KMS-11 (cell line): Measurements from ENCODE around the gene OCLN.

Experiments
- H2AFZ ChIP-seq: fragments of 200-600 bp; sonication (generic); 2 replicates; pipeline ENCODE4 v1.6.1; 2016; ENCODE audit warnings: antibody characterized with exemption, mixed run types, low read depth
- H3K27ac ChIP-seq: fragments of 200-600 bp; sonication (generic); 2 replicates; pipeline ENCODE4 v1.6.1; 2016; ENCODE audit warnings: mild to moderate bottlenecking, mixed run types
- H3K27me3 ChIP-seq: fragments of 200-600 bp; sonication (generic); 2 replicates; pipeline ENCODE4 v1.6.1; 2017; ENCODE audit warnings: mild to moderate bottlenecking, low read depth, mixed run types, moderate library complexity; ENCODE audit not compliant: insufficient read depth
- H3K36me3 ChIP-seq: fragments of 200-600 bp; sonication (generic); 2 replicates; pipeline ENCODE4 v1.6.1; 2017; ENCODE audit warnings: mild to moderate bottlenecking, mixed run types; ENCODE audit not compliant: insufficient read depth
- H3K4me1 ChIP-seq: fragments of 200-600 bp; sonication (generic); 2 replicates; pipeline ENCODE4 v1.6.1; 2016; ENCODE audit warnings: mild to moderate bottlenecking, low read depth, mixed run types; ENCODE audit not compliant: poor library complexity, severe bottlenecking
- H3K4me2 ChIP-seq: fragments of 200-600 bp; sonication (generic); 2 replicates; pipeline ENCODE4 v1.7.0; 2016; ENCODE audit warnings: mild to moderate bottlenecking, mixed run types
- H3K4me3 ChIP-seq: fragments of 200-600 bp; sonication (generic); IDR thresholded peaks from 2 replicates; pipeline ENCODE4 v1.6.1; 2017; ENCODE audit warnings: low read depth, low read length, mixed read lengths; ENCODE audit not compliant: insufficient read depth
- H3K79me2 ChIP-seq: fragments of 200-600 bp; sonication (generic); 2 replicates; pipeline ENCODE4 v1.6.1; 2016; ENCODE audit warnings: low read depth, mixed run types; ENCODE audit not compliant: insufficient read depth
- H3K9ac ChIP-seq: fragments of 200-600 bp; sonication (generic); 2 replicates; pipeline ENCODE4 v1.6.1; 2016; ENCODE audit warnings: mild to moderate bottlenecking, mixed run types
- H4K20me1 ChIP-seq: fragments of 200-600 bp; sonication (generic); 2 replicates; pipeline ENCODE4 v1.6.1; 2016; ENCODE audit warnings: mild to moderate bottlenecking, mixed run types; ENCODE audit not compliant: insufficient read depth
- TF ChIP-seq, protein P1 (sequence below): fragments of 200-600 bp; sonication (generic); conservative IDR thresholded peaks from 2 replicates; pipeline ENCODE4 v1.6.1; 2017; ENCODE audit warnings: low read depth, mild to moderate bottlenecking, antibody characterized with exemption, low read length, moderate library complexity, mixed read lengths

The OCLN gene

DNA sequence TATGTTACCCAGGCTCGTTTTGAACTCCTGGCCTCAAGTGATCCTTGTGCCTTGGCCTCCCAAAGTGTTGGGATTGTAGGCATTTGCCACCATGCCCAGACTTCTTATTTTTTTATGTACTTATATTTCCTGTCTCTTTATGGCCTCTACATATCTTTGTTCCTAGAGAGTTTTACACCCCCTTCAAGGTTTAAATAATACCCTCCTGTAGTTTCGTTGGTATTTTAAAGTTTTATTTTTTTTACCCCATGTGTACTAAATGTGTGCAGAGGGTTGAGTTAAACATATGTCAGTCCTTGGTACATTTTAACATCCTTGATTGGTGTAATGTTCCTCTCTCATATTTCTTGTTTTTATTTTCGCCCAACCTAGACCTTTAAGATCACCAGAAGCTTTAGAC is 29.4 kb downstream of the OCLN start:
- no peak overlapping the region for H2AFZ ChIP-seq
- H3K9ac ChIP-seq, result no peak overlapping the region
- no peaks in the 10 kb centered on the region for H3K79me2 ChIP-seq
- H3K4me2 ChIP-seq, result no peak overlapping the region
- H3K27me3 ChIP-seq, result no peaks in the 10 kb centered on the region
- no peaks in the 10 kb centered on the region for H3K36me3 ChIP-seq
- no peak overlapping the region for H3K4me3 ChIP-seq
- H3K4me1 ChIP-seq, result no peaks in the 10 kb centered on the region
- no peaks in the 10 kb centered on the region for H4K20me1 ChIP-seq
- H3K27ac ChIP-seq, result no peak overlapping the region
- TF ChIP-seq, protein P1, sequence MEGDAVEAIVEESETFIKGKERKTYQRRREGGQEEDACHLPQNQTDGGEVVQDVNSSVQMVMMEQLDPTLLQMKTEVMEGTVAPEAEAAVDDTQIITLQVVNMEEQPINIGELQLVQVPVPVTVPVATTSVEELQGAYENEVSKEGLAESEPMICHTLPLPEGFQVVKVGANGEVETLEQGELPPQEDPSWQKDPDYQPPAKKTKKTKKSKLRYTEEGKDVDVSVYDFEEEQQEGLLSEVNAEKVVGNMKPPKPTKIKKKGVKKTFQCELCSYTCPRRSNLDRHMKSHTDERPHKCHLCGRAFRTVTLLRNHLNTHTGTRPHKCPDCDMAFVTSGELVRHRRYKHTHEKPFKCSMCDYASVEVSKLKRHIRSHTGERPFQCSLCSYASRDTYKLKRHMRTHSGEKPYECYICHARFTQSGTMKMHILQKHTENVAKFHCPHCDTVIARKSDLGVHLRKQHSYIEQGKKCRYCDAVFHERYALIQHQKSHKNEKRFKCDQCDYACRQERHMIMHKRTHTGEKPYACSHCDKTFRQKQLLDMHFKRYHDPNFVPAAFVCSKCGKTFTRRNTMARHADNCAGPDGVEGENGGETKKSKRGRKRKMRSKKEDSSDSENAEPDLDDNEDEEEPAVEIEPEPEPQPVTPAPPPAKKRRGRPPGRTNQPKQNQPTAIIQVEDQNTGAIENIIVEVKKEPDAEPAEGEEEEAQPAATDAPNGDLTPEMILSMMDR, result no peak

DNA sequence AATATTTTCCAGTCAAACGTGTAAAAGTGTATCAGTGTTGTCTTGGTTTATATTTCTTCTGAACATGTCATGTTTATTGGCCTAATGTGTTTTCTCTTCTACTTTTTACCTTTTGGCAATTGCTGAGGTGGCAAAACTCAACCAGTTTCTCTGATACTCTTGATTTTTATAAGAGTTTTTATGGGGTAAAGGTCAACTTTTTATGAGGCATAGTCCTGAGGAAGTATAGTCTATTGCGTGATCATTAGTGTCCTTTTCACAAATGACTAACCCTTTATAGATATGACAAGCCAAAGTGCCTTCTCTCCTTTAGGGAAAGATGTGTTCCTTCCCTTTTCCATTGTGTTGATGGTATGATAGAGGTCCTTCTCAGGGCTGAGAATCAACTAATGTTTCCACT is 32.9 kb downstream of the OCLN start:
- Histone ChIP-seq H3K4me2 (no peak overlapping the region), H4K20me1 (no peaks in the 10 kb centered on the region), H3K9ac (no peak overlapping the region), H3K4me1 (no peaks in the 10 kb centered on the region), H3K27ac (no peak overlapping the region), H3K79me2 (no peaks in the 10 kb centered on the region), H3K36me3 (no peaks in the 10 kb centered on the region), H2AFZ (no peak overlapping the region), H3K4me3 (no peak overlapping the region), H3K27me3 (no peaks in the 10 kb centered on the region)
- TF ChIP-seq, protein P1, result no peak

DNA sequence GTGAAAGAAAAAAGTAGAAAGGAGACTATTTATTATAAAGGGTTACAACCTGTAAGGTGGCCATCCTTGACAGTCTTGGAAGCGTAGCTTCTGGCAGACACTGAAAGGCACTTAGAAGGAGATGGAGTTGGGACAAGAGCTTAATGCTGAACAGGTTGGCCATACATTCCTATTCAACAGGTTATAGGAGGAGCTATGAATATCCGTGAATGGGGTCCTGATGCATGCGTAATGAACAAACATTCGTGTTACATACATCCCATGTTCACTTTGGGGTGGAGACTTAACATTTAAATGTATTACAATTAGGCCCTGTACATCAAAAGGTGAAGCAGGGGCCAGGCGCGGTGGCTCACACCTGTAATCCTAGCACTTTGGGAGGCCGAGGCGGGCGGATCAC is 34.1 kb downstream of the OCLN start:
- H2AFZ ChIP-seq, result no peak overlapping the region
- no peak overlapping the region for H3K9ac ChIP-seq
- no peak overlapping the region for H3K27ac ChIP-seq
- H3K36me3 ChIP-seq, result no peaks in the 10 kb centered on the region
- H3K27me3 ChIP-seq, result no peaks in the 10 kb centered on the region
- TF ChIP-seq, protein P1, result no peak
- H4K20me1 ChIP-seq, result no peaks in the 10 kb centered on the region
- H3K4me2 ChIP-seq, result no peak overlapping the region
- H3K4me1 ChIP-seq, result no peaks in the 10 kb centered on the region
- H3K79me2 ChIP-seq, result no peaks in the 10 kb centered on the region
- no peak overlapping the region for H3K4me3 ChIP-seq

DNA sequence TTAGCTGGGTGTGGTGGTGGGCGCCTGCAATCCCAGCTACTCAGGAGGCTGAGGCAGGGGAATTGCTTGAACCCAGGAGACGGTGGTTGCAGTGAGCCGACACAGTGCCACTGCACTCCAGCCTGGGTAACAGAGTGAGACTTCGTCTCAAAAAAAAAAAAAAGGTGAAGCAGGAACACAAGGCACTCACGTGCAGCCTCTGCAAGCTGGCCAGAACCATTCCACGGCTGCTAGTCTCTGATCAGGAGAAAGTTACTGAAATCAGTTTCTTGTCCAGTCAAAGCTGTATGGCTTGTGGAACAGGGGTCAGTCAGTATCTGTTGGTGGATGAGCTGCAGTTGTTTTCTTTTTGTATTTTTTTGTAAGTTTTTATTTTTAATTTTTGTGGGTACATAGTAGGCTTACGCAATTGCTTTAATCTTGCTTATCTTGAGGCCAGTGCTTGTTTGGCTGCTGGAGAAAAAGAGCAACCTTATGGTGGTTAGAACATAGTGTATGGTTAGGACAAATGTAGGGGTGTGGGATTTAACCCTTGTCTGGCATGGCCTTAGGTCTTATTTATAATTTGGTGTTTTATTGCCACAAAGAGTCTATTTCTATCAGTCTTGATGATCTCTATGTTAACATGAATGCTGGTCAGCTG is 34.7 kb downstream of the OCLN start:
- H3K27me3 ChIP-seq, result no peaks in the 10 kb centered on the region
- H3K4me2 ChIP-seq, result no peak overlapping the region
- no peaks in the 10 kb centered on the region for H3K36me3 ChIP-seq
- H2AFZ ChIP-seq, result no peak overlapping the region
- no peaks in the 10 kb centered on the region for H4K20me1 ChIP-seq
- H3K79me2 ChIP-seq, result no peaks in the 10 kb centered on the region
- H3K4me1 ChIP-seq, result no peaks in the 10 kb centered on the region
- no peak overlapping the region for H3K4me3 ChIP-seq
- H3K27ac ChIP-seq, result no peak overlapping the region
- TF ChIP-seq, protein P1, result no peak
- H3K9ac ChIP-seq, result no peak overlapping the region
